Testis (tissue), 3 donors: ENCODE results near the gene HOXC6. TPM values are rescaled to one million over a fixed set of nuclear protein-coding genes. Genes with fewer than 3 reads are reported as not detected.

Experiments used
- DNase-seq: peaks from one replicate; pipeline ENCODE4 v3.0.0-alpha.2; 2019
- H3K27ac ChIP-seq, 2 donors: fragments of 200-600 bp; sonication (generic); one replicate each; pipeline ENCODE4 v1.5.1; 2019
- H3K27me3 ChIP-seq: fragments of 200-600 bp; sonication (generic); one replicate; pipeline ENCODE4 v1.5.1; 2019
- H3K36me3 ChIP-seq: fragments of 200-600 bp; sonication (generic); one replicate; pipeline ENCODE4 v1.5.1; 2017; ENCODE audit warnings: low read depth; ENCODE audit errors: missing control alignments
- H3K4me1 ChIP-seq: fragments of 200-600 bp; sonication (generic); one replicate; pipeline ENCODE4 v1.5.1; 2019
- H3K4me3 ChIP-seq, 2 donors: fragments of 200-600 bp; sonication (generic); one replicate each; pipeline ENCODE4 v1.5.1; 2017 to 2019
- H3K9me3 ChIP-seq: fragments of 200-600 bp; sonication (generic); one replicate; pipeline ENCODE4 v1.5.1; 2017
- CTCF ChIP-seq, 3 experiments: fragments of 450-650 bp in 2 of 3; fragments of 200-600 bp in 1 of 3; sonication (generic) in 1 of 3; IDR thresholded peaks; one replicate each; pipeline ENCODE4 v1.5.1; 2016 to 2019; ENCODE audit warnings: antibody characterized with exemption in 3 of 3, mild to moderate bottlenecking in 2 of 3, moderate library complexity in 1 of 3
- POLR2A ChIP-seq: fragments of 450-650 bp; IDR thresholded peaks from one replicate; pipeline ENCODE4 v1.6.1; 2017; ENCODE audit warnings: antibody characterized with exemption, mild to moderate bottlenecking, moderate library complexity
- WGBS, 2 donors: methylation state at CpG; one replicate each; pipeline ENCODE4 v1.1.5; 2018; 5-methylcytosine and 5-hydroxymethylcytosine counted together
- intact Hi-C: fragments of 100-400 bp; cut with DNase I; formaldehyde crosslinking; loops from one replicate; pipeline ENCODE4 v1.15.1; 2023; ENCODE audit warnings: low total_unique reads
- polyA plus RNA-seq: library from polyadenylated mRNA; stranded (reverse); fragments of 350-450 nt; fragmentation: Illumina TruSeq; extraction: RNeasy Lipid Tissue Mini Kit (QIAGEN cat#74804); gene quantifications from one replicate; pipeline ENCODE4 v1.2.3, GENCODE V29; 2014; ENCODE audit warnings: low read depth, low replicate concordance; ENCODE audit not compliant: insufficient read depth
- total RNA-seq, 2 donors: library from RNA; depleted of rRNA; stranded (reverse); fragments of >200 nt; gene quantifications; one replicate each; pipeline ENCODE4 v1.2.3, GENCODE V29; 2016

HOXC6 gene
- total and polyA plus RNA-seq, 3 donors from 2014 or later = 1.9 to 5.4 (median 4.0) TPM

GRCh38 chr12:54033106-54033979 is 5.1 kb downstream of the HOXC6 start:
- Histone ChIP-seq H3K9me3 (no peaks in the 10 kb centered on the region), H3K27me3 (no peaks in the 10 kb centered on the region), H3K36me3 (no peaks in the 10 kb centered on the region), H3K27ac (no peak overlapping the region), H3K4me1 (peaks cover 18% of the 10 kb centered on the region), H3K4me3 (peak overlapping the region; percentile 29 to 52)
- peak; percentile 42 for DNase-seq
- WGBS, 2 donors = 14 to 17% methylated on average over 38 to 61 of the region's 61 CpGs
- intact Hi-C loops = loop anchor here (5.0 kb wide), 1 partner anchor 159 kb away; no protein-coding TSS in a partner anchor
- TF ChIP-seq CTCF (IDR thresholded peaks at IDR 0.05) (no peak), POLR2A (no peak)

- intact Hi-C loops = loop anchor here (5.0 kb wide), 1 partner anchor 158 kb away; no protein-coding TSS in a partner anchor
- WGBS, 2 donors = 48 to 52% methylated on average over 36 to 57 of the region's 57 CpGs
- no peaks in the 10 kb centered on the region for H3K9me3 ChIP-seq
- TF ChIP-seq CTCF (IDR thresholded peaks at IDR 0.05) = no peak
- TF ChIP-seq POLR2A = no peak
- no peaks in the 10 kb centered on the region for H3K36me3 ChIP-seq
- no peak for DNase-seq
- H3K27me3 ChIP-seq = no peaks in the 10 kb centered on the region
- H3K4me3 ChIP-seq = peak overlapping the region; percentile 29 to 52
- H3K27ac ChIP-seq = no peak overlapping the region
- H3K4me1 ChIP-seq = peaks cover 14% of the 10 kb centered on the region
Observed at GRCh38 chr12:54033980-54034784, 5.9 kb downstream of the HOXC6 start.

GRCh38 chr12:54034785-54035310 is 6.6 kb downstream of the HOXC6 start:
- 58 to 60% methylated on average over 18 to 22 of the region's 22 CpGs for WGBS, 2 donors
- Histone ChIP-seq H3K9me3 (no peaks in the 10 kb centered on the region), H3K4me1 (peaks cover 14% of the 10 kb centered on the region), H3K4me3 (peak overlapping the region in 1 of 2 donors; percentile 29), H3K36me3 (no peaks in the 10 kb centered on the region), H3K27me3 (no peaks in the 10 kb centered on the region), H3K27ac (no peak overlapping the region)
- no peak for DNase-seq
- TF ChIP-seq POLR2A = no peak
- TF ChIP-seq CTCF (IDR thresholded peaks at IDR 0.05) = no peak
- intact Hi-C loops = loop anchor here (5.0 kb wide), 1 partner anchor 157 kb away; no protein-coding TSS in a partner anchor

DNA sequence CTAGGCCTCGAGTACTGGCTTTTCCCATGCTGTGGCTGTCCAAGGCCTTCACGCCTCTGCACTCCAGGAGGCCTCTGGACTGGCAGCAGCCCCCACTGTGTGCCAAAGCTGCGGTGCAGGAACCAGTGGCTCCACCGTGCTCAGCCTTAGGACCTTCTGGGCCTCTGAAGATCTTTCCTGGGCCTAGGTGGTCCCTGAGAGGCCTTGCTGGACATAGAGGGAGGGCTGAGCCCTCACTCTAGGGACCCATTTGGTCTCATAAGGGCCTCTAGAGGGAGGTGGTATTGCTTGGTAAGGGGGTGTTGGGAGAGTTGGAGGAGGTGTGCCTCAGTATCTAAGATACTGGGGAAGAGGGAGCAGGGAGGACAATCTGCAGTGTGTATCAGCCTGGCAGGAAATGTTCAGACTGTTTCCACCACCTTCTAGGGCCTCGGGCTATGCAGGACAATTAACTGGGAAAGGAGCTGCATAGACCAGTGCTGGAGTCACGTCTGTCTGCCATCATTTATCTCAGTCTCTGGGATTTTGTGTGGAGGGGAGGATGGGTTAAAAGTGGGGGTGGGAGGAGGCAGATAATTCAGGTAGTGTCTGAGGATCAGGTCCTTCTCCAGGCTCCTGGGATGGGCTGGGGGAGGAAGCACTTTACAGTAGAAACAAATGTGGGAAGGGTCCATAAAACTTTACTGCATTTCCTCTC is 7.5 kb downstream of the HOXC6 start:
- TF ChIP-seq POLR2A = no peak
- TF ChIP-seq CTCF (IDR thresholded peaks at IDR 0.05) = no peak
- WGBS, 2 donors = 77% methylated on average over 6 of the region's 6 CpGs
- Histone ChIP-seq H3K36me3 (no peaks in the 10 kb centered on the region), H3K27ac (no peak overlapping the region), H3K4me3 (no peak overlapping the region), H3K4me1 (peaks cover 14% of the 10 kb centered on the region), H3K9me3 (no peaks in the 10 kb centered on the region), H3K27me3 (no peaks in the 10 kb centered on the region)
- DNase-seq = no peak
- intact Hi-C loops = no loop called here
